ENCODE measurements around the gene TSPY3.
"Not testable (repeated sequence)": the region's sequence is repeated elsewhere in the genome, so short reads cannot be mapped to it uniquely, and the experiment has no call there.

TSPY3 gene

GRCh38 chrY:9398121-9398520 lies at the start of gene TSPY3:
TSPY3 (plus strand) TSS chrY:9398421; CDS start chrY:9398467, 46 bp downstream.
- not testable (repeated sequence) for DNase-seq (ENCODE audit: low spot score)

- not testable (repeated sequence) for DNase-seq (ENCODE audit: low spot score)
These were observed 40.7 kb upstream of the TSPY3 start, which contains the start of gene TSPY8 for GRCh38 chrY:9357497-9357896. TSPY8 (plus strand) TSS chrY:9357797; CDS start chrY:9357843, 46 bp downstream.

- not testable (repeated sequence) for DNase-seq (ENCODE audit: low spot score)
These were observed 1.7 kb upstream of the TSPY3 start for GRCh38 chrY:9396527-9396926.

Measured in putamen (tissue), 1 donor.